ENCODE results near the gene PLA2R1. TPM values are rescaled to one million over a fixed set of nuclear protein-coding genes. Genes with fewer than 3 reads are reported as not detected.

Gene PLA2R1
- polyA plus RNA-seq, 2 of the 4 experiments (the other 2 are of a cell fraction), result 3.3 to 6.8 TPM

GRCh38 chr2:159988412-159988970 lies 73.9 kb downstream of the PLA2R1 start:
- ATAC-seq (no peak), FAIRE-seq (no peak), DNase-seq (ENCODE audit: low read depth in 1 of 2, low spot score in 1 of 2) (no peak)
- H3K9me3 ChIP-seq, result no peaks in the 10 kb centered on the region
- 85% methylated on average over 4 of the region's 4 CpGs for WGBS (ENCODE audit: missing lambda C conversion rate)
- no peak overlapping the region for H3K4me3 ChIP-seq
- ChIA-PET CTCF (no interaction called here), POLR2A (no interaction called here)
- H3K4me2 ChIP-seq, result no peak overlapping the region
- H3K4me1 ChIP-seq, result no peaks in the 10 kb centered on the region
- TF ChIP-seq HES2 (IDR thresholded peaks at IDR 0.05), result no peak
- no peak for TF ChIP-seq ZFP36 (IDR thresholded peaks at IDR 0.05; ENCODE audit: borderline replicate concordance, partially characterized antibody)
- no peak for TF ChIP-seq REST (IDR thresholded peaks at IDR 0.05)
- no peak for TF ChIP-seq FOXS1 (CRISPR knock-in tag; IDR thresholded peaks at IDR 0.05)
- TF ChIP-seq EP300 (IDR thresholded peaks at IDR 0.05), result no peak
- TF ChIP-seq HDAC2 (IDR thresholded peaks at IDR 0.05), result no peak
- no peak for TF ChIP-seq NPAS2 (CRISPR knock-in tag; IDR thresholded peaks at IDR 0.05; ENCODE audit: borderline replicate concordance)
- TF ChIP-seq CHD4 (IDR thresholded peaks at IDR 0.05; ENCODE audit: borderline replicate concordance), result no peak
- TF ChIP-seq RARB (CRISPR knock-in tag; IDR thresholded peaks at IDR 0.05), result no peak
- TF ChIP-seq HMGXB4 (CRISPR knock-in tag; IDR thresholded peaks at IDR 0.05; ENCODE audit: borderline replicate concordance), result no peak
- no peak for TF ChIP-seq POLR2AphosphoS2 (conservative IDR thresholded peaks at IDR 0.05; ENCODE audit: low read length)
- no peak for TF ChIP-seq CBX2 (IDR thresholded peaks at IDR 0.05; ENCODE audit: borderline replicate concordance, low read depth)
- no peak for TF ChIP-seq BCL3 (IDR thresholded peaks at IDR 0.05)
- no peak for TF ChIP-seq PBX3 (IDR thresholded peaks at IDR 0.05)
- TF ChIP-seq ZSCAN20 (CRISPR knock-in tag; IDR thresholded peaks at IDR 0.05), result no peak
- TF ChIP-seq FOSL2 (IDR thresholded peaks at IDR 0.05), result no peak
- no peak for TF ChIP-seq FOSL2 (CRISPR knock-in tag; IDR thresholded peaks at IDR 0.05)
- TF ChIP-seq EHF (CRISPR knock-in tag; IDR thresholded peaks at IDR 0.05), result no peak
- no peak overlapping the region for H3K27ac ChIP-seq

GRCh38 chr2:159987181-159987580 lies 75.2 kb downstream of the PLA2R1 start:
- WGBS (ENCODE audit: missing lambda C conversion rate), result 68% methylated on average over 6 of the region's 6 CpGs
- H3K4me3 ChIP-seq, result no peak overlapping the region
- ChIA-PET CTCF (no interaction called here), POLR2A (no interaction called here)
- ATAC-seq (no peak), DNase-seq (ENCODE audit: low read depth in 1 of 2, low spot score in 1 of 2) (no peak), FAIRE-seq (no peak)
- no peak overlapping the region for H3K4me2 ChIP-seq
- H3K27ac ChIP-seq, result no peak overlapping the region
- no peak for TF ChIP-seq MAFK (IDR thresholded peaks at IDR 0.05; ENCODE audit: partially characterized antibody)
- no peak for TF ChIP-seq HMGXB4 (CRISPR knock-in tag; IDR thresholded peaks at IDR 0.05; ENCODE audit: borderline replicate concordance)
- no peak for TF ChIP-seq FOXS1 (CRISPR knock-in tag; IDR thresholded peaks at IDR 0.05)
- no peak for TF ChIP-seq EHF (CRISPR knock-in tag; IDR thresholded peaks at IDR 0.05)
- H3K4me1 ChIP-seq, result peaks cover 7% of the 10 kb centered on the region
- H3K9me3 ChIP-seq, result no peaks in the 10 kb centered on the region

Measured in A549 (cell line).